Mononuclear cell (primary cell): Measurements from ENCODE around the gene WDR37. TPM values are rescaled to one million over a fixed set of nuclear protein-coding genes. Genes with fewer than 3 reads are reported as not detected.

ENCODE experiments used
- H3K27me3 ChIP-seq: 2 replicates; pipeline ENCODE4 v1.6.0; 2011; ENCODE audit warnings: low read length, control low read depth; ENCODE audit not compliant: insufficient read depth
- H3K4me1 ChIP-seq: 2 replicates; pipeline ENCODE4 v1.5.1; 2011; ENCODE audit warnings: mild to moderate bottlenecking, low read length, control low read depth; ENCODE audit not compliant: insufficient read depth
- H3K4me3 ChIP-seq: 2 replicates; pipeline ENCODE4 v1.5.1; 2011; ENCODE audit warnings: mild to moderate bottlenecking, low read length, moderate library complexity
- H3K9me3 ChIP-seq: 2 replicates; pipeline ENCODE4 v1.5.1; 2011; ENCODE audit warnings: low read depth, mild to moderate bottlenecking, control low read depth, low read length
- total RNA-seq: library from RNA; depleted of rRNA; stranded (reverse); fragments of >200 nt; gene quantifications from one replicate; pipeline ENCODE4 v1.2.3, GENCODE V29; 2012

Gene WDR37
- total RNA-seq, 1 donor: 26.6 TPM

DNA sequence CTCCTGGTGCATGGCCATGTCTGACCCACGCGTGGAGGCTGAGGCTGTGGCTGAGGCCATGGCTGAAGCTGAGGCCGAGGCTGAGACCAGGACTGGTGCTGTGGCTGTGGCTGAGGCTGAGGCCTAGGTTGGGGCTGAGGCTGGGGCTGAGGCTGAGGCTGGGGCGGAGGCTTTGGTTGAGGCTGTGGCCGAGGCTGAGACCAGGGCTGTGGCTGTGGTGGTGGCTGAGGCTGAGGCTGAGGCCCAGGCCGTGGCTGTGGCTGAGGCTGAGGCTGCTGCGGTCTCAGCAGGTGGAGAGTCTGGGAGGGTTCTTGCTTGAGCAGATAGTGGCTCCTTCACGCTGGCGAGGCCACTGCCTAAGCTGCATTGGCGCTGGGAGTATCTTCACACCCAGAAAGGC lies 76.4 kb downstream of the WDR37 start:
- Histone ChIP-seq H3K9me3 (no peaks in the 10 kb centered on the region), H3K27me3 (no peaks in the 10 kb centered on the region), H3K4me3 (no peak overlapping the region), H3K4me1 (peaks cover 4% of the 10 kb centered on the region)

DNA sequence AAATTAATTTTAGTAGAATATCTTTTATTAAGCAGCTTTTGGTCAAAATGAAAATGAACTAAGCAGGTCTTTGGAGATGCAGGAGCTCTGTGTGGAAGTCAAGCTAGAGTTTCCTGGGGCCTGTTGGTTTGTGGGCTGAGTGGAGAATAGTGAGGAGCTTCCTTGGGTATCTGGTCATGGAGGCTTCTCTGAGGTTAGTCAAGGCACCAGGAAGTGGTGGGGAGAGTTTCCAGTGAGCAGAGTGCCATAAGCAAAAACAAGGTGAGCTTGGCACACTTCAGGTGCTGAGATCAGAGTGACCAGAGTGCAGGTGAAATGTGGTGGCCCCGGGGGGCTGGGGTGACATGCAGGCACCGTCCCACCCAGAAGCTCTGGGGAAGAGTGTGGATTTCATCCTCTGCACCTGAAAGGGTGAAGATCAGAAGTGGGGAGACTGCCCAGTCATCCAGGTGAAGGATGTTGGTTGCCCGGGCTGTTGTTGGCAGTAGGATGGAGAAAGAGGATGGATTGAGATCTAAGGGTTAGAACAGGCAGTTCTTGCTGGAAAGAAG lies 77.4 kb downstream of the WDR37 start:
- Histone ChIP-seq H3K4me3 (no peak overlapping the region), H3K9me3 (peaks cover 3% of the 10 kb centered on the region), H3K27me3 (no peaks in the 10 kb centered on the region), H3K4me1 (peaks cover 4% of the 10 kb centered on the region)

DNA sequence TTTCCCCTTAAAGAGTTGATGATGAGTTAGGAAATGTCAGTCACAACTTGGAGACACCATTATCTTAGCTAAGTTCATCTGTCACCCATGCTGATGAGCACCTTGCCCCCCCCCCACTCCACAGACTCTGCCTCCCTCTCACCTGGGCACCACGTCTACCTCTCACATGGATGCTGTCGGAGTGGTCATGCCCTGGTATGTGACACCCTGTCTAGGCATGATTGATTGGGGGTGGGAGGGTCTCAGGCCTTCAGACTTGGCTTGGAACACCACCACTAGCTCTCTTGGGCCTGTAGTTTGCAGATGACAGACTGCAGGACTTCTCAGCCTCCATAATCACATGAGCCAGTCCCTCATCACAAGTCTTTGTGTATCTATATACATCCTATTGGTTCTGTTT lies 78.0 kb downstream of the WDR37 start:
- peaks cover 4% of the 10 kb centered on the region for H3K4me1 ChIP-seq
- H3K27me3 ChIP-seq: no peaks in the 10 kb centered on the region
- peaks cover 9% of the 10 kb centered on the region for H3K9me3 ChIP-seq
- no peak overlapping the region for H3K4me3 ChIP-seq

DNA sequence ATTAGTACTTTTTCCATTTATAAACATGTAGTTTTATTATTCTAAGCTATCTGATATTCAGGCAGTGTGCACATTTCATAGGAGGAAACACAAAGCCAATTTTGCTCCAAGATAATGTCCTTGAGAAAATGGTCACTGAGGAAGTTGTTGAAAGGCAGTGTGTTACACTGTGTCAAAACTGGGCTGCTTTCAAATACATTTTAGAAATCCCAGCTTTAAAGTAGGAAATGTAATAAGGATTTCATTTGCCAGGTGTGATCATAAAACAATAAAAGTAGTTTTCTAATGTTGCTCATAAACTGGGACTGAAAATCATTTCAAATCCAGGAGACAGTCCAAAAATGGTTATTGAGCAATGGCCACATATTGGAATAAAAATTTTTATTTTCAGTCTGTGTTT lies 80.1 kb downstream of the WDR37 start:
- H3K9me3 ChIP-seq: peaks cover 15% of the 10 kb centered on the region
- H3K4me1 ChIP-seq: peaks cover 4% of the 10 kb centered on the region
- no peak overlapping the region for H3K4me3 ChIP-seq
- H3K27me3 ChIP-seq: no peaks in the 10 kb centered on the region

GRCh38 chr10:1137499-1138163 lies 81.4 kb downstream of the WDR37 start:
- Histone ChIP-seq H3K4me1 (peaks cover 4% of the 10 kb centered on the region), H3K27me3 (no peaks in the 10 kb centered on the region), H3K4me3 (no peak overlapping the region), H3K9me3 (peaks cover 15% of the 10 kb centered on the region)

GRCh38 chr10:1138529-1138928 lies 82.3 kb downstream of the WDR37 start:
- no peaks in the 10 kb centered on the region for H3K27me3 ChIP-seq
- H3K4me1 ChIP-seq: peaks cover 1% of the 10 kb centered on the region
- H3K9me3 ChIP-seq: peaks cover 15% of the 10 kb centered on the region
- H3K4me3 ChIP-seq: no peak overlapping the region

GRCh38 chr10:1141261-1141660 lies 85.1 kb downstream of the WDR37 start:
- Histone ChIP-seq H3K4me1 (no peaks in the 10 kb centered on the region), H3K9me3 (peaks cover 25% of the 10 kb centered on the region), H3K27me3 (peaks cover 3% of the 10 kb centered on the region), H3K4me3 (no peak overlapping the region)

GRCh38 chr10:1141701-1142100 lies 85.5 kb downstream of the WDR37 start:
- Histone ChIP-seq H3K9me3 (peaks cover 26% of the 10 kb centered on the region), H3K27me3 (peaks cover 3% of the 10 kb centered on the region), H3K4me1 (no peaks in the 10 kb centered on the region), H3K4me3 (no peak overlapping the region)

- Histone ChIP-seq H3K9me3 (peaks cover 26% of the 10 kb centered on the region), H3K4me1 (no peaks in the 10 kb centered on the region), H3K4me3 (no peak overlapping the region), H3K27me3 (peaks cover 3% of the 10 kb centered on the region)
Measured at GRCh38 chr10:1142596-1142995, 86.4 kb downstream of the WDR37 start.

DNA sequence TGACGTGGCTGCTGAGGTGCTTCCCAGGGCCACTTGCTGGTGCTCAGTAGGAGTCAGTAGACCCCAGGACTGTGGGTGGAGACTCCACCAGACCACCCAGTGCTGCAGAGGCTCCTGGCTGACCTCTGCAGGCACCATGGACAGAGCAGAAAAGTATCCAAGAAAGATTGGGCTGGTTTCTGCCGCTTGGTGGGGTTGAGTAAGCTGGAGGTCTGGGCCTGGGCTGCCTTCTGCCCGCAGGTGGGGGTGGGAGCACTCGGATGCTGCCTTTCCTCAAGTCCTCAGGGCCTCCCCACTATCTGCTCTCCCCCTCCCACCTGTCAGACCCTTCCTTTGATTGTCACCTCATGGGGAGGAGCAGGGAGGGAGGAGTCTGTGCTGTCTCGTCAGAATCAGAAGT lies 91.6 kb downstream of the WDR37 start:
- Histone ChIP-seq H3K4me3 (no peak overlapping the region), H3K27me3 (peaks cover 3% of the 10 kb centered on the region), H3K4me1 (no peaks in the 10 kb centered on the region), H3K9me3 (peaks cover 10% of the 10 kb centered on the region)

DNA sequence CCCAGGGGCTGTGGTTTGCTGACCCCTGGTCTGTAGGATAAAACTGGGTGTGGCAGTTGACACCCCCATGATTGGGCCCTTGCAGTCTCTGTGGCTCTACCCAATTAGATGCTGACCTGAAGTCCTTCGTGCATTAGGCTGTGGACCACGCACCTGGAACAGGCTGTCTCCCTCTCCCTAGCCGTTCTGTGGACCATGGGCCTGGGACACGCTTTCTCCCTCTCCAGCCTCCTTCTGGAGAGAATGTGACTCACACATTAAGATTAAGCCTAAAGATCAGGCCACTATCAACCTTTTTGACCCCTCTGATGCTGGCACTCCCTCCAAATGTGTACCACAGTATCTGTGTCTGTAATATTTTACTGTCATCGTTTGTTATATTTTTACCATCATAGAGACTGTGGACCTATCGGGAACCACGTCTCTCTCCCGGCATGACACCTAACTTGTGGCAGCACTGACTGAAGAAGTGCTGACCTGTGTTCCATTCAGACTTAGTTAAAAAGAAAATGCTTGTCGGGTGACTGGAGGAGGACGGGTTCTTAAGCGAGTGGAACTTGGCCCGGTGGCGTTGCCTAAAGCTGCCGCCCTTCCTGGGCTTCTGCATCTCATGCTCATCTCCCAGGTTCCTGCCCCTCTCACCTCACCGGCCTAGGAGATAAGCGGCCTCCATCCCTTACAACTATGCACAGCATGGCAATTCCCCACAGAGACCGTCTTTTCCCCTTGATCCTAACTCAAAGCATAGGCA lies 92.8 kb downstream of the WDR37 start:
- no peak overlapping the region for H3K4me3 ChIP-seq
- H3K9me3 ChIP-seq: peaks cover 10% of the 10 kb centered on the region
- peaks cover 3% of the 10 kb centered on the region for H3K27me3 ChIP-seq
- H3K4me1 ChIP-seq: no peaks in the 10 kb centered on the region

DNA sequence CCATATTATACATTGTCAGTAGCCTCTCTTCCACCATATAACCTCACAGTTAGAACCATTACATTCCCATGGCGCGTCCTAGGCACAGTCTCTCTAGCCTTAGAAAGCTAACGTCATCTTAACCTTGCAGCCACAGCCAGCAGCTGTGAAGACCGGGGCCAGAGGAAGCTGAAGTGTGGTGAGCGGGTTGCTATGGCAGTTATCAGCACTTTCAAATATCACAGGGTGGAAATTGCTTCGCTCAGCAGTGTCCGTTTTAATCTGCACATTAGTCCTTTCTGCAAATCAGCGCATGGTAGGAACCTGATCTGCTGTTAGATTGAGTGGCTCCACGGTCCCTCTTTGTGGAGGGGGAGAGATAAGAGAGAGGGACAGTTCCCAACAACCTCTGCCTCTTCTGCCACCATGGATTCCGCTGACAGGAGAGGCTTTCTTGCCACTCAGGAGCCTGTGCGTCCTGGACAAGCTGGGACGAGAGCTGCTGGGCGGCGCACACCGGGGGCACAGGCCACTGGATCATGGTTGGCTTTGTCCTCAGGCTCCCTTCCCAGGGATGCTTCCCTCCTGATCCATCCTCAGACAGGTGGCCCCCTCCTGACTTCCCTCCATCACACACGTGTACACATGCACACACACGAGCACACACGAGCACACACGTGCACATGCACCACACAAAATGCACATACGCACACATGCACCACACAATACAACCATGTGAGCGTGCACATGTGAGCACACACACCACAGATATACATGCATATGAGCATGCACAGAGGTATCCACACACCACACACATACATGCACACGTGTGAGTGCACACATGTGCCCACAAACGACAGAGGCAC lies 93.8 kb downstream of the WDR37 start:
- H3K4me3 ChIP-seq: no peak overlapping the region
- H3K27me3 ChIP-seq: peaks cover 3% of the 10 kb centered on the region
- H3K4me1 ChIP-seq: no peaks in the 10 kb centered on the region
- peaks cover 10% of the 10 kb centered on the region for H3K9me3 ChIP-seq

DNA sequence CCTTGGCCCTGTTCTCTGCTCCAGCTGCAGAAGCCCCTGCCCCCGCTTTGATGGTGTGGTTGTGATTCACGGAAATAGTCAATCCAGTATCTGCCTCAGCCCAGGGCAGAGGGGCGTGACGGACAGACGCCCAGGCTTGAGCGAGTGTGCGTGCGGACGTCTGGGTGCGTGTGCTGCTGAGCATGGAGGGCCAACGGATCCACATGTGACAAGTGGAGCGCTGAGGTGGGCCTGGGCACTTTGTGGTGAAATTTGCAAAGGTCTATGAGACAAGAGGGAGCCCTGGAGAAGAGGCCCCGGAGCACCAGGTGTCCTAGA lies 94.4 kb downstream of the WDR37 start:
- Histone ChIP-seq H3K4me1 (no peaks in the 10 kb centered on the region), H3K4me3 (no peak overlapping the region), H3K9me3 (peaks cover 7% of the 10 kb centered on the region), H3K27me3 (peaks cover 3% of the 10 kb centered on the region)

- Histone ChIP-seq H3K4me1 (no peaks in the 10 kb centered on the region), H3K27me3 (no peaks in the 10 kb centered on the region), H3K9me3 (no peaks in the 10 kb centered on the region), H3K4me3 (no peak overlapping the region)
Measured at GRCh38 chr10:1151076-1152033, 95.2 kb downstream of the WDR37 start.
